ENCODE data around the gene ATP11A. TPM values are rescaled to one million over a fixed set of nuclear protein-coding genes. Genes with fewer than 3 reads are reported as not detected.

Gene ATP11A
- 10 to 100 TPM; 18.6 to 30.3 (median 26.8) TPM for total RNA-seq

DNA sequence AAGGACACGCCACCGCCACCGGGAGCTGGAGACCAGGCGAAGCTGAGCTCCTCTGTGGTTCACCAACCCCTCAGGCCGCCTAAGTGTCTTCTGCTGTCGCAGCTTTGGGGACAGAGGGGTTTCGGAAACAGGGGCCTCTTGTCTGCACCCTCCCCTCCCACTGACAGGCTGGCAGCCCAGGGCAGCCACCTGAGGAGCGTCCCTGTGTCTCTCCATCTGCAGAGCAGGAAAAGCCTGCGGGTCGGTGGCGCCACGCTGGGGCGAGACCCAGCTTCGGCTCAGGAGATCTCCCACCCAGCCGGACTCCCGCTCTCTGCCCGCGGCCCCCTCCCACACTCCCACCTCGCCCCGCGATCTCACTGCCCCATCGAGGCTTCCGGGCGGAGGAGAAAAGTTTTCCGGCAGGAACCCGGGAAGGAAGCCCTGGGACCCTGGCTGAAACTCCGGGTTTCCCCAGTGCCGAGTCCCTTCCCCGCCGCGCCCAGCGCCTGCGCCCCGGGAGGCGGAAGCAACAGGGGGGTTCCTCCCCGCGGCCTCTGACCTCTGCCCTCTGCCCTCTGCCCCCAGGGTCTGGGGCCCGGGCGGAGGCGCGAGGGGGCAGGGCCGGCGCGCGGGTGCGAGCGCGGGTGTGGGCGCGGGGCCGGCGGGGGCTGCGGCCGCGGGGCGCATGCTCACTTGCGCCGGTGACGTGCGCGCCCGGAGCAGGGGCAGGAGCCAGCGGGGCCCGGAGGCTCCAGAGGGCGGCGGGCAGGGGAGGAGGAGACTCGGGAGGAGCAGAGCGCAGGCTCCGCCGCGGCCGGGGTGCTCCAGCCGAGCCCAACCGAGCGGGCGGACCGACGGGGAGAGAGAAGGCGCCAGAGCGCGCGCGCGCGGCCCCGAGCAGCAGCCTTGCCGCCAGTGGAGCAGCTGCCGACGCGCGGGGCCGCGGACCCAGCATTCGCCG, at the start of gene ATP11A:
Gene ATP11A (plus strand): TSS at position 736 of the 943 bp plus-strand sequence. CDS start 379 bp downstream, outside the sequence.
- TF ChIP-seq, protein P1, sequence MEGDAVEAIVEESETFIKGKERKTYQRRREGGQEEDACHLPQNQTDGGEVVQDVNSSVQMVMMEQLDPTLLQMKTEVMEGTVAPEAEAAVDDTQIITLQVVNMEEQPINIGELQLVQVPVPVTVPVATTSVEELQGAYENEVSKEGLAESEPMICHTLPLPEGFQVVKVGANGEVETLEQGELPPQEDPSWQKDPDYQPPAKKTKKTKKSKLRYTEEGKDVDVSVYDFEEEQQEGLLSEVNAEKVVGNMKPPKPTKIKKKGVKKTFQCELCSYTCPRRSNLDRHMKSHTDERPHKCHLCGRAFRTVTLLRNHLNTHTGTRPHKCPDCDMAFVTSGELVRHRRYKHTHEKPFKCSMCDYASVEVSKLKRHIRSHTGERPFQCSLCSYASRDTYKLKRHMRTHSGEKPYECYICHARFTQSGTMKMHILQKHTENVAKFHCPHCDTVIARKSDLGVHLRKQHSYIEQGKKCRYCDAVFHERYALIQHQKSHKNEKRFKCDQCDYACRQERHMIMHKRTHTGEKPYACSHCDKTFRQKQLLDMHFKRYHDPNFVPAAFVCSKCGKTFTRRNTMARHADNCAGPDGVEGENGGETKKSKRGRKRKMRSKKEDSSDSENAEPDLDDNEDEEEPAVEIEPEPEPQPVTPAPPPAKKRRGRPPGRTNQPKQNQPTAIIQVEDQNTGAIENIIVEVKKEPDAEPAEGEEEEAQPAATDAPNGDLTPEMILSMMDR (IDR thresholded peaks at IDR 0.05; ENCODE audit: low read depth) = no peak

DNA sequence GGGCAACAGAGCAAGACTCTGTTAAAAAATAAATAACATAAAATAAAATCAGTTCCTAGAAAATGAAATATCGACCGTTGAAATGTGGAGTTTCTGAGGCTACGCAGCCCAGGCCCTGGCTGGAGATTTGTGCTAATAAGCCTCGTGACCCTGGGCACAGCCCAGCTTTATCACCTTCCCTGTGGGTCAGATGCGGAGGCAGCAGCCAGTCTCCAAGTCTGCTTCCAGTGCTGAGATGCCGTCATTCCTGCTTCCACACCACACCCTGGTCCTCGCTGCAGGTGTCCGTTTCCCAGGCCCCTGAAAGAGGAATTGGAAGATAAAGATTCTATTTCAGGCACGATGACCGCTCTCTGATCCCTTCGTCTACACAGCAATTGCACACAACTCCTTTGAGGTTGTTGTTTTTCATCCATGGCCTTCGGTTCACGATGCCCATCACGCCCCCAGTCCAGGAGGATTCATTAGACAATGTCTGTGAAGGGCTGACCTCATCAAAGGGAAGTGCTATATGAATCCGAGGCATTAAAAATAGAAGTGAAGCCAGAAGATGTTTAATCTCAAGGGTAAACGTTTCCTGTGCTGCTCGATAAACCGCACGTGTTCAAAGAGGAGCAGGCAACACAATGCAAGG, 48.3 kb upstream of the ATP11A start:
- TF ChIP-seq, protein P1 (IDR thresholded peaks at IDR 0.05; ENCODE audit: low read depth) = no peak

DNA sequence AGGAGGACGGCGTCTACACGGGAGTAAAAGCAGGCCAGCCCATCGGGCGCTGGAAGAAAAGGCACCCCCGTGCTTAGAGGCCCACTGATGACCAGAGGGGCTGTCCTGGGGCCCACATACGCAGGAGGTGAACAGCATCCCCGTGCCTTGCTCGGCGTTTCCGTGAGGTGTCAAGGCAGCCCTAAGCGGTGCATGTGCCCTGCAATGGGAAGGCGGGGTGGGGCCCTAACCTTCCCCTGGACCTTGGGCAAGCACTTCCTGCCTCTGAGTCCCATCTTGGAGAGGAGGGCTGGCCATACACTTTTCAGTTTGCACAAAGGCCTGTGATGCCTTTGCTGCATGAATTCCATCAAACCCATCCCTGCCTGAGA, 47.8 kb upstream of the ATP11A start:
- TF ChIP-seq, protein P1 (IDR thresholded peaks at IDR 0.05; ENCODE audit: low read depth) = no peak

DNA sequence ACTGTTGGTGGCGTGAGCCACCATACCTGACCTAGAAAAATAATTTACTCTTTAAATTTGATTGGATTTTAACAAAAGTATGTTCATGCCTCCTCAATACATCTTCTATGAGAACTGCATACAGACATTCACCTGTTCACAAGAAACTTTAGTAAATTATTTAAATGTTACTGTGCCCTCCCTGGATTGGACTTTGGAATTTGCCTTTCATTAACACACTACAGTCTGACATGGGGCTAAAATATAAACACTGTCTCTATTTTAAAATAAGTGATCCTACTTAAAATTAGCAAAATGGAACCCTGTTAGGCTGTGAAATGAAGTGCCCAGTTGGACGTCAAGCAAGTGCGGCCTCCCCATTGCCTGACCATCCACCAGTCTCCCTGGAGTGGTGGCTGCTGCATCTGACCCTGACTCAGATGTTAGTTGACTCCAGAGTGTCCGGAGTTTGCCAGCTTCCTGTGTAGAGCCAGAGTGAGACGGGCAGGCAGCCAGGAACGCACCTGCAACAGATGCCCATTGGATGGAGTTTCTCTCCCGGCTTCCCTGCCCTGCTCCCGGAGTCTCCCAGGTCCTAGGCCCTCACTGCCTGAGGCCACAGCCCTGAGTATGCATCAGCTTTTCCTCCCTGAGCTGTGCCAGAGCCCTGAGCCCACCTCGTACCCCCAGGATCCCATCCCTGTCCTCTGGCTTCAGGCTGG, 45.9 kb upstream of the ATP11A start:
- TF ChIP-seq, protein P1 (IDR thresholded peaks at IDR 0.05; ENCODE audit: low read depth) = no peak

DNA sequence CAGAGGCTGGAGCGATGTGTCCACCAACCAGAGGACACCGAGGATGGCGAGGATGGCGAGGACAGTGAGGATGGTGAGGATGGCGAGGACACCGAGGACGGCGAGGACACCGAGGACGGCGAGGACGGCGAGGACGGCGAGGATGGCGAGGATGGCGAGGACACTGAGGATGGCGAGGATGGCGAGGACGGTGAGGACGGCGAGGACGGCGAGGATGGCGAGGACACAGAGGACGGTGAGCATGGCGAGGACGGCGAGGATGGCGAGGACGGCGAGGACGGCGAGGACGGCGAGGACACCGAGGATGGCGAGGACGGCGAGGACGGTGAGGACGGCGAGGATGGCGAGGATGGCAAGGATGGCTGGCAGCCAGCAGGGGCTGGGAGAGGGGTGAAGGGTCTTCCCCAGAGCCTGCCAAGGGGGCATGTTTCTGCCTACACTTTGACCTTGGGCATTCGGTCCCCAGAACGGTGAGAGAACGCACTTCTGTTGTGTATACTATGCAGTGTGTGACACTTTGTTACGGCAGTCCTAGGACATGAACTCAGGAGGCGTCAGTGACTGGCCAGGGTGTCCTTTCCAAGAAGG, 44.4 kb upstream of the ATP11A start:
- TF ChIP-seq, protein P1 (IDR thresholded peaks at IDR 0.05; ENCODE audit: low read depth) = no peak

DNA sequence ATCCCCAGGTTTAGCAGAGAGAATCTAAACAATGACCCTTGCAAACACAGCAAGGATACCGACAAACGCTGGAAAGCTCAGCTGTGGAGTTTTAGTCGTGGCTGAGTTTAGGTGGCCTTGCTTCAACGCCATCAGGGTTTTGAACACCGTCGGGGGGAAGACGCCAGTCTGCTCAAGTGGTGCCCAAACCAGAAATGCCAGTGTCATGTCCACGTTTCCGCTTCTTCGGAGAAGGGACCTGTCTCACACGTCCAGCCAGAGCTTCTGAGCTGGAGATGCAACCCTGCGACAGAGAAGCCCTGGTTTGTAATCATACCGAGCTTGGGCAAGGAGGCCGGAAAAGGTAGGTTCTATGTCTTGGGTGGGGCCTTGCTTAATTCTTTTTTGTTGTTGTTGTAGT, 42.6 kb upstream of the ATP11A start:
- TF ChIP-seq, protein P1 (IDR thresholded peaks at IDR 0.05; ENCODE audit: low read depth) = no peak
